Heart left ventricle (tissue), 13 donors: ENCODE measurements around the gene KIFC1.

ENCODE experiments used
- CTCF ChIP-seq, 12 donors: fragments of 200-600 bp; sonication (generic) in 4 of 12; IDR thresholded peaks; one replicate each; pipeline versions ENCODE4 v1.5.0 to v1.8.0; 2018 to 2022; ENCODE audit warnings: antibody characterized with exemption in 12 of 12, mild to moderate bottlenecking in 5 of 12
- POLR2A ChIP-seq, 2 donors: fragments of 450-650 bp; IDR thresholded peaks; one replicate each; pipeline ENCODE4 v1.6.1; 2017; ENCODE audit warnings: antibody characterized with exemption in 2 of 2, mild to moderate bottlenecking in 2 of 2, moderate library complexity in 2 of 2
- donor health status: ischemic (EF 13 %, LVEDD 7.1; RV severe dilation, severe dysfunction).
- donor health status: DM: no; HTN: yes; CAD: no.
- donor health status: DM: no; HTN: no; CAD: no.
- donor health status: ischemic (EF 25% LVEDD 6.9; RV normal size, moderate dysfunction).
- donor health status: ischemic (EF 25% LVEDD 5.7; RV mildly dilated, moderate dysfunction).
- donor health status: ischemic (EF 35%, LVEDD 5.7; RV mildly dilated, moderate dysfunction).
- donor health status: nonischemic (EF 11% LVEDD 7.7; RV severe dilation, severe dysfunction).
- donor health status: DM: yes; HTN: yes; CAD: no.
- donor health status: PGD.
- donor health status: ischemic (EF 29% LVEDD 5.4; RV normal size, mild dysfunction).
- donor health status: nonischemic (EF 23%, LVEDD 6.1; RV moderate dilation, normal function).

- TF ChIP-seq CTCF (IDR thresholded peaks at IDR 0.05) (peak in 7 of 12 donors; percentile 12 to 46 (median 29)), POLR2A (IDR thresholded peaks at IDR 0.05) (no peak)
Measured at GRCh38 chr6:33407132-33407718, 15.6 kb downstream of the KIFC1 start.
